ENCODE results near the gene SLC16A4. TPM values are rescaled to one million over a fixed set of nuclear protein-coding genes. Genes with fewer than 3 reads are reported as not detected.
"Not testable (repeated sequence)": the region's sequence is repeated elsewhere in the genome, so short reads cannot be mapped to it uniquely, and the experiment has no call there.

The SLC16A4 gene
- total RNA-seq = 2.6 TPM
- long read RNA-seq, partial matches to known transcripts = 0 of 4 reads
- long read RNA-seq, other reads (novel, unspliced or antisense) = 2 of 4 reads

DNA sequence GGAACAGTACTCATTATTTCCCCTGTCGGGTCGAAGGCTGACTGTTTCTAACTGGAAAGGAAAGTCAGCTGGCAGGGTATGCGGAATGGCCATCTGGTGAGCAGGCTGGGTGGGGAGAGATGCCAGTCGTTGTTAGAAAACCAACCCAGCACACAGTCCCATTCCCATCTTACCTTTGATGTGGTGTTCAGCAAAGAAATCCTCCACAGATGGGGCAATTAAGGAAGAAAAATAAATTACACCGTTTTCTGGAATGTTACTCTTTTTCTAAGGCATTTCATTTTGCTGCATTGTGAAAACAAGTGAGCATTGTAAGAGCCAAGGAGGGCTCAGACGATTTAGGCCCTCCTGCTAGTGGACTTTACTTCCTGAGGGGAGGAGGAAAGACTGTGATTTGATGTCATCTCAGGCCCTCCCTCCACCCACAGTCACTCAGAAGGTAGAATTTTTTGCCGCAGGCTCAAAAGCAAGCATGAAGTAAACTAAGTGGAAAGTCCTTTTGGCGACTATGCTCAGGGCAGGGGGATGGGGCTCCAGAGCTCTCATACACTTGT is at the start of gene SLC16A4:
TSS of gene SLC16A4 (minus strand) at position 335 of the 554 bp plus-strand sequence. CDS start 1,703 bp downstream, outside the sequence.
- ATAC-seq = peak; percentile 80
- intact Hi-C loops (cut with DNase I) = no loop called here
- DNase-seq (ENCODE audit: missing footprints) = no peak

DNA sequence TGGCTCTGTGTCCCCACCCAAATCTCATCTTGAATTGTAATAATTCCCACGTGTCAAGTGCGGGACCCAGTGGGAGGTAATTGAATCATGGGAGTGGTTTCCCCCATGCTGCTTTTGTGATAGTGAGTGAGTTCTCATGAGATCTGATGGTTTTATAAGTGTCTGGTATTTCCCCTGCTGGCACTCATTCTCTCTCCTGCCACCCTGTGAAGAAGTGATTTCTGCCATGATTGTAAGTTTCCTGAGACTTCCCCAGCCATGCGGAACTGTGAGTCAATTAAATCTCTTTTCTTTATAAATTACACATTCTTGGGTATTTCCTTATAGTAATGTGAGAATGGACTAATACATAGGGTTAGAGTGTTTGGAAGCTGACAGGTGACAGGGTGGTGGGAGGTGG is 49.0 kb upstream of the SLC16A4 start:
- intact Hi-C loops (cut with DNase I); DNase-seq (ENCODE audit: missing footprints); ATAC-seq: not testable (repeated sequence)

DNA sequence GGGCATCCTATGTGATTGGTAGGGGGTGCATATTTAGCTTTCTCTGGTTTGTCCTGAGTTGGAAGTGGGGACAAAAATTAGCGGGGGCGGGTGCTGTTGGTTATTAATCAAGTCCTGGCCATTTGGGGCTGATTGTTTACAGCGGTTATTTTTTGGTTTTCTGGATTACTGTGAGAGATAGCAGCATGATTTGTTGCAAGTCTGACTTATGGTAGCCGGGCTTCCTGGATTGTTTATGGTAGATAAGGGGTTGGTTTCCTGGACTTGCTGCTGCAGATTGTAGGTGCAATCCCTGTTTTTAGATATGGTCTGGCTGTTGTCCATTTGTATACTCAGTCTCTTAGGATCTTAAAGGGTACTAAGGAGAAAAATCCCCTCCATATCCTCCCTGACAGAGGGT is 48.1 kb upstream of the SLC16A4 start:
- intact Hi-C loops (cut with DNase I) = no loop called here
- DNase-seq (ENCODE audit: missing footprints) = no peak
- no peak for ATAC-seq

DNA sequence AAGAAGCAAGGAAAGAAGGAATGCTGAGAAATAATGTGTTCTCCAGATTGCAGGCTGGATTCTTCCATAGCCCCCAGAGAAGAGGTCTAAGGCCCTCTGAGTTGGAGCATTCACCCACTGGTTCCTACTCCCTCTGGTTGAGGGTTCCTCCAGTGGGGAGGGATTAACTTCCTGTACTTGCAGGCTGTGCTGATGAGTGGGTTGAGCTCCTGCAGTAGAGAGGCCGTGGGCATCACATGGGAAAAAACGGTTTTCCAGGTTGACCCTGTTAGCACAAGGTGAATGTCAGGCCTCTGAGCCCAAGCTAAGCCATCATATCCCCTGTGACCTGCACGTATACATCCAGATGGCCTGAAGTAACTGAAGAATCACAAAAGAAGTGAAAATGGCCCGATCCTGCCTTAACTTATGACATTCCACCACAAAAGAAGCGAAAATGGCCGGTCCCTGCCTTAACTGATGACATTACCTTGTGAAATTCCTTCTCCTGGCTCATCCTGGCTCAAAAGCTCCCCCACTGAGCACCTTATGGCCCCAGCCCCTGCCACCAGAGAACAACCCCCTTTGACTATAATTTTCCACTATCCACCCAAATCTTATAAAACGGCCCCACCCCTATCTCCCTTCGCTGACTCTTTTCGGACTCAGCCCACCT is 46.9 kb upstream of the SLC16A4 start:
- DNase-seq (ENCODE audit: missing footprints); intact Hi-C loops (cut with DNase I); ATAC-seq: not testable (repeated sequence)

DNA sequence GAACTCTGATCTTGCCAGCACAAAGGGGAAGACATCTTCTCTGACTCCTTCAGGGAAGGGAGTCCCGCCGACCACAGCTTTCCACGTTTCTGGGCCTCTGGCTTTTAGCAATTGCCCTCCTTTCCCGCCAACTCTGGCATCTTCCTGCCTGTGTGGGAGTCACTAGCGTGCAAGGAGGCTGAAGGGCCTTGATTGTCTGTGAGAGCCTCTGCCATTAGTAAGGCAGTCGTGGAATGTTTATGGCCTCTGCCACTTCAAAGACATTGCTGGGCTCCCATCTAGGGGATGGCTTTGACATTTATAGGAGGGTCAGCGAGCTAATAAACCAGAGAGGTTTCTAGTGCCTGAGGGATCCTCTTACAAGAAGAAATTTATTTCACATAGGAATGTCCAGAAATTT is 45.8 kb upstream of the SLC16A4 start:
- intact Hi-C loops (cut with DNase I) = no loop called here
- no peak for ATAC-seq
- no peak for DNase-seq (ENCODE audit: missing footprints)

DNA sequence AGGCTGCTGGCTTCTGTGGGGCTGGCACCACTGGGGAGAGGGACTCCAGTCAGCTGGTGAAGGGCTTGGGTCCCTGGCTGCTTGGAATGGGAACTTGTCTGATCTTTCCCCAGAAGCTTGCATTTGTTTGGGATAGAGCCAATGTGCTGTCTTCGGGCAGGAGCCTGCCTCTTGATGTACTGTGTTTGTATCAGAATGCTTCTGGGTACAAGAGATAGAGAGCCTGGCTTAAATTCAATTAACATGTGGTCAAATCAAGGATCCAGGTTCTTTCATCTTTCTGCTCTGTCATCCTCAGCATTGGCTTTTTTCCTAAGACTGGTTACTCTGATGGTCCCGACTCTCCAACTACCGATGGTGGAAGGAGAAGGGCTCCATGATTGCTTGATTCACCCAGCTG is 44.1 kb upstream of the SLC16A4 start:
- DNase-seq (ENCODE audit: missing footprints) = no peak
- ATAC-seq = peak; percentile 33
- intact Hi-C loops (cut with DNase I) = no loop called here

DNA sequence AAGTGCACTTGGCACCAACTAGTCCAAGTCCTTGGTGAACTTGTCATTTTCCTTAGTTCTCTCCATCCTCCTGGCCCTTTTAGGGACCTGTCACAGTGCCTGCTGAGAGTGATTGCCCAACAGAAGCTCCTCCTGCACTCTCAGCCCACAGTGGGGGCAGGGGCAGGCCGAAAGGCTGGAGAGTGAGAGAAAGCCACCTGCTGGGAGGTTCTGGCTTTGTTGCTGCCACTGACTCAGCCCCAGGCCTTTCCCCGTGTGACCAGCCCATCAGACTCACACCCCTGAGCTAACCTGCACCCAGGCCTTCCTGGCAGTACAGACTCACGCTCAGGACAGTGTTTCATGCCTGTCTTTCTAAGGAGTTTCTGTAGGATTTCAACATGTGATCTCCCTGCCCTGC is 43.0 kb upstream of the SLC16A4 start:
- DNase-seq (ENCODE audit: missing footprints) = peak; percentile 73
- intact Hi-C loops (cut with DNase I) = no loop called here
- ATAC-seq = peak; percentile 90

DNA sequence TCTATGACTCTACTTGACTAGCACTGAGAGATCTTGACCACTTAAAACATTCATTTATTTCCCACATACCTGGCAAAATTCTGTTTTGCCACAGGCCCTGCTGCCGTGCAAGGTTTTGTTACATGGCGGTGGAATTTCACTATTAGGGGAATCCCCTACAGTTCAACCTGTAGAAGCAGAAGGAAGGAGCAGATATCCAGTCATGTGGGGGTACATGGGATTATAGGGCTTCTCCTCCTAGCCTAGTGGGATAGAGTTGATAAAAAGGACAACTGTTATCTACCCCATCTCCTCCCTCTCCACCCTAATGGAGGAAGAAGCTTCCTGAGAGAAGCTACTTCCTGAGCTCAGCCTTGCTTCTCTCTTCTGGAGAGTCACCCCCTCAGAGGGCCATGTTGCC is 42.4 kb upstream of the SLC16A4 start:
- intact Hi-C loops (cut with DNase I) = no loop called here
- DNase-seq (ENCODE audit: missing footprints) (no peak), ATAC-seq (no peak)

DNA sequence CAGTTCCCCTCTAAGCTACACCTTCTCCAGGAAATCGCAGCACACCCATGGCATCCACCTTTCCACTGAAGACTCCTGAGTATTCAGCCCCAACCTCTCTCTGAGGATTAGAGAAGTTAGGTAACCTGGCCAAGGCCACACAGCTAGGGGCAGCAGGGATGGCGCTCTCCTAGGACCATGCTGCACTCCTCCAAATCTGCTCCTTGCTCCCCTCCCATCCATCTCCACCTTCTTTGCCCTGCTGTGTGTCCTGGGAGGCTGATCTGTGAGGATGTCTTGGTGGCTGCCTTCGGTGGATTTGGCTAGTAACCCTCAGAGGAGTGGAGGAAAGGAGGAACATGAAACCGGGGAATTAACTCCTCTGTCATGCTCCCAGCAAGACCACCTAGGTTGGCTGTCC is 40.1 kb upstream of the SLC16A4 start:
- intact Hi-C loops (cut with DNase I) = no loop called here
- ATAC-seq = no peak
- no peak for DNase-seq (ENCODE audit: missing footprints)

DNA sequence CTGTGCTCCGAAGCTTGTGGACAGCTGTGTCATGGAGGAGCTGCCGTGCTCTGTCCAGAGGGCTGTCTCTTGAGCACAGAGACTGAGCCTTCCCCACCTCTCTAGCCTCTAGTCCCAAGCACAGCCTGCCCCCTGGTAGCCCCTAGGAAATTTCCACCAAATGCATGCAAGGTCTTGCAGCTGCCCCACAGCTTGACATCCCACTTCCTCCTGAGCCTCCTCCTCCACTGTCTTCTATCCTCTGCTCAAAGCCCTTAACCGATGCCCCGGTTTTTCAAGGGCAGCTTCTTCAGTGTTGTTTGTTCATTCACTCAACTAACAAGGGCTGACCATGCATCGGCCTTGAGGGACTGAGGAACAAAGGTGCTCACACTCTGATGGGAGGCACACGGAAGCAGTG is 39.5 kb upstream of the SLC16A4 start:
- intact Hi-C loops (cut with DNase I) = no loop called here
- DNase-seq (ENCODE audit: missing footprints) (no peak), ATAC-seq (no peak)

DNA sequence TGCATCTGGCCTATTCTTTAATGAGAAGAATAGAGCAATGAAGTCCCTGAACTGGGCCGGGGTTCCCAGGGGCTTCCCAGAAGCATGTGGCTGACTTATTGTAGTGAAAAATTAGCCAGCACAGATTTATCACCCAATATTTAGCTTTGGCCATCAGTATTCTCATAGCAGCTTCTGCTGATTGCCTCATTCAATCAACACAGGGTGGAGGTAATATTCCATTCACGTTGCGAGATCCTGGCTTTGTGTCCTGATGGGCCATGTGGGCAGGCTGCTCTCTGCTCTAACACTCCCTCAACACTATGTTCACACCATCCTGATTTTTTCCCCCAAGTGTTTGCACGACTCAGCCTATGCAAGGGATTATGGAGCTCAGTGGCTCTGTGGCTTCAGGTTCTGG is 38.1 kb upstream of the SLC16A4 start:
- DNase-seq (ENCODE audit: missing footprints) (no peak), ATAC-seq (no peak)
- intact Hi-C loops (cut with DNase I) = no loop called here

DNA sequence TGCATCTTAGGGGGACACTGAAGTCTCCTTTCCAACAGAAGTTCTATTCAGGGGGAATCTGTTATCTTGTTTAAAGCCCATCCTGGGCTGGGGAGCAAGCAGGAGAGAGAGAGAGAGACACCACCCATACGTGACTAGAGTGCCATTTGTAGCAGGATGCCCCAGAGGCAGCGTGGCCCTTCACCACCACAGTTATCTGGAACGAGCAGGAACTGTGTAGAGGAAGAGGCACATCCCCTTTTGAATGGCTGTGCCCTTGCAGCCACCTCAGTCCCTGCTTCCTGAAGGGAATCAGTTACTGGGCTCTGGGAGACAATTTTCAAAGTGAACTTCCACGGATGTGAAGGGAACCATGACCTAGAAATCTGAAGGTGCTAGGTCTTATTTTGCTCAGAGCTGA is 36.0 kb upstream of the SLC16A4 start:
- DNase-seq (ENCODE audit: missing footprints) (no peak), ATAC-seq (no peak)
- intact Hi-C loops (cut with DNase I) = no loop called here

DNA sequence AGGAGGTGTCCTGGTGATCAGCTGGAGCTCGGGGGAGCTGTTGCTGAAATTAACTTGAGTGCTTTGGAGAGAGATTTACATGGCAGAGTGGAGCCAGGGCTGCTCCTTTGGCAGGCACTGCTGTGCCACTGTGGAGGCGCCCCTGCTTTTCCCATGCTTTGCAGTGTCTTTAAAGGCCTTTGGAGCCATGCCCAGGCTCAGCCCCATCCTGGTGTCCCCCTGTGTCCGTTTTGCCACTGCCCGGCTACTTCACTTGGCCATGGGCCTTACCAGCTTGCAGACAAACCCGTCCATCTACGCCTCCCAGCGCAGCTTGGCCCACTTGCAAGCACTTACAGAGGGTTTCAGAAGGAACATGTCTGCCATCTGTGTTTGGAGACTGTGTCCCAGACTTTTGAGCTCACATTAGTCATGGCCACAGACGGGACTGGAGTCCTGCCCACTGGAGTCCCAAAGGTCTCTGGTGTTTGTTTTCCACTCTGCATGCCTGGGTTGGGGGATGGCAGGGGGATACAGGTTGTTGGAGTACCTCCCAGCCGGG is 34.9 kb upstream of the SLC16A4 start:
- DNase-seq (ENCODE audit: missing footprints) (peak; percentile 80), ATAC-seq (peak; percentile 79)
- intact Hi-C loops (cut with DNase I) = no loop called here

DNA sequence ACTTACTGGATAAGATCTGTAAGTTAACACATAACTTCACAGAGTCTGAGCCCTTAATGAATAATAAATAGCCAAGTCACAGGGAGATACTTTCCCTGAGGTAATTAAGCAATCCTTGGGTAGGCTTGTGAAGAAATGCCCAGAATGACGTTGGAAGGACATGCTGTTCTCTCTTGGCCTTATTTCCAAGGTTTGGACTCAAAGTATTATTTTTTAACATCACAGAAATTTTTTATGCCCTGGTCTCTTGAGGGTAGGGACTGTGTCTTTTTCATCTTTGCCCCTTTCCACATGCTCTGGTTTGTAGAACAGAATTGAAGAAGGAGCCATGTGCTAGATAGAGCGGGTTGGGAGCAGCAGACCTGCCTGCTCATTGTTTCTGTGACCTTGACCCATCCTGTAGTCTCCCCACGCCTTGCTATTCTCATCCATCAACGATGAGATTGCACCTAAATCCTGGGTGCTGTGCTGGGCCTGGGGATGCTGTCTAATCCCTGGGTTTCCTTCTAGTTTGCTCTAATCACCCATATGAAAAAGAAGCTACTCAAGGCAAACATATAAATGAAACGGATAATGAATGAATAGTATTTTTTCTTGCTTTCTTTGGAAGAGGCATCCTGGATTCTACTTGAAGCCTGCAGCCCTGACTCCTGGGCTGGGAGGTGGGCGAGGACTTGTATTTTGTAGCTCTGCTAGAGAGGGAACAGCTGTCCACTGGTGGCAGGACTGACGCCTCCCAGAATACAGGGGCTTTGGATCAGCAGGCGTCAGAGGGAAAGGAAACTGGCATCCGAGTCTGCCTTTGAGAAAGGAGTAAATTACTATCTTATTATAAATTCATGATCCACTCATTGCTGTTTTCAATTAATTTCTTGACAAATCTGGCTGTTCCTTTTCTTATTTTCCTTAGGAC is 34.1 kb upstream of the SLC16A4 start:
- intact Hi-C loops (cut with DNase I) = no loop called here
- ATAC-seq = peak; percentile 65
- no peak for DNase-seq (ENCODE audit: missing footprints)

DNA sequence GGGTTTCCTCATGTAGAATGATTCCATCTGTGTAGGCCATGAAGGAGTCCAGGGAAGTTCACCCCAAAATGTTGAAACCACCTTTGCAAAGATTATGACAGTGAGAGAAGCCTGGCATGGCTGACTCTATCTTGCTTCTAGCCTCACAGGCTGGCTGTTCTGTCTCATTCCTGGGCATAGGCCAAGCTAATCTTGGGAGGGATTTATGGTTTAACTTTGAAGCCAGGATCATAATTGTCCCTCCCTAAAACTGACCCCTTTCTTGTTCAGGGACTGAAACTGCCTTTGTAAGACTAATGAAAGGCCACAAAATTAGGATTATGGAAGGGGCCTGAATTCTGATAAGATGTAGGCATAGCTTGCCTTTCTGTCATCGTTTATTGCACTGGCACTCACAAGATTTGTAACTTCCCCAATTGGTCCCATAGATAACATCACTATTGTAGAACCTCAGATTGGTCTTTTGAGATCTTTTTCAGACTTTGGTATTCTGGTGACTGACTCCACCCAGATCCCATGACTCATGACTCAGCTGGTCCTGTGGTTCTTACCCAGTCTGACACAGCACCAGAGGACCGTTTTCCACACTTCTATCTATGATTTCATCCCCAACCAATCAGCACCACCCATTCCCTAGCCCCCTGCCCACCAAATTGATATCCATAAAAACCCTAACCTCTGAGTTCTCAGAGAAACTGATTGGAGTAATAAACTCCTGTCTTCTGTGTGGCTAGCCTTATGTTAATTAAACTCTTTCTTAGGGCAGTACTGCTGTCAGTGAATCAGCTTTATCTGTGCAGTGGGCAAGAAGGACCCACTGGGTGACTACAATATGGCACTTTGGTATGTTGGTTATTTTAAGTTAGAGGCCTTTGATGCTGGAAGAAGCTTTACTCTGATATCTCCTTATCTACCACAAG is 30.3 kb upstream of the SLC16A4 start:
- DNase-seq (ENCODE audit: missing footprints) (no peak), ATAC-seq (no peak)
- intact Hi-C loops (cut with DNase I) = no loop called here

DNA sequence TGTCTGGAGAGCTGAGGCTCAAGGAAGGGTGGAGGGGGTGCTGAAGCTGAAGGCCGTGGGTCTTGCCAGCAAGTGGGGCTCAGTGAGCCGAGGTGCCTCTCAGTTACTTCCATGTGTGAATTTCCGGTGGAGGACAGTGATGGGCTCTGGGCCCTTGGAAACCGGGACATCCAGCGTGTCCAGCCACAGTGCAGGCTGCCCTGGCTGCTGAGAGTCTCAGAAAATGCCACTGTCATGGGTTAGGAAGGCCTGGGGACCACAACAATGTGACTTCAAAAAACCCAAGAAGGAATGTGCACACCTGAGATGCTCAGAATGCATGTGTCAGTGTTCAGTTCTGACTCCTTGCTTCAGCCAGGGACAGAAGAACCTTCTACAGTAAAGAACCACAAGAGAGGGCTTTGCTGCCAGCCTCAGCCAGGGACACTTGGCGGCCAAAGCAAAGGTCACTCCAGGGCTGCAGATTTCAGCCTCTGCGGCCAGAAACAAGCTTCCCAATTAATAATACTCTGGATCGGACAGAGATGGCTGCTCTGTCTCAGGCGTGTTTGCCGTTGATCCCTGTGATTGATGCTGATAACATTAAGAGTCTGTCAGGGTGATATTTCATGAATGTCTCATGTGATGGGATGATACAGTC is 29.3 kb upstream of the SLC16A4 start:
- no peak for DNase-seq (ENCODE audit: missing footprints)
- no peak for ATAC-seq
- intact Hi-C loops (cut with DNase I) = no loop called here

DNA sequence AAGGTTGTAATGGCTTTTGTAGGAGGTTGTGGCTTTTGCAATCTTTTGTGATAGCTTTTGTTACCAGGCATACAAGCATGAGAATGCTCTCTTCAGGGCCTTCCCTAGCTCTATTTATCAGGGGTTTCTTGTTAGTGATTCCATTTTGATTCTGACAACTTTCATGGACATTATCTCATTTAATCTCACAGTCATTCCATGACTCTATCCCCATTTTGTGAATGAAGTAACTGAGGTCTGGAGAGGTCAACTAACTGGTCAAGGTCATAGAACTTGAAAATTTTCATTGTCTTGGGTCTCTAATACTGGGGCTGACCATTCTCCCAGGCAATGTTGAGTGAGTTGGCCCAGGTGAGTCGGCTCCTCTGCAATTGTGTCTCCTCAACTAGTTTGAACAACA is 27.9 kb upstream of the SLC16A4 start:
- intact Hi-C loops (cut with DNase I) = no loop called here
- ATAC-seq (no peak), DNase-seq (ENCODE audit: missing footprints) (no peak)

DNA sequence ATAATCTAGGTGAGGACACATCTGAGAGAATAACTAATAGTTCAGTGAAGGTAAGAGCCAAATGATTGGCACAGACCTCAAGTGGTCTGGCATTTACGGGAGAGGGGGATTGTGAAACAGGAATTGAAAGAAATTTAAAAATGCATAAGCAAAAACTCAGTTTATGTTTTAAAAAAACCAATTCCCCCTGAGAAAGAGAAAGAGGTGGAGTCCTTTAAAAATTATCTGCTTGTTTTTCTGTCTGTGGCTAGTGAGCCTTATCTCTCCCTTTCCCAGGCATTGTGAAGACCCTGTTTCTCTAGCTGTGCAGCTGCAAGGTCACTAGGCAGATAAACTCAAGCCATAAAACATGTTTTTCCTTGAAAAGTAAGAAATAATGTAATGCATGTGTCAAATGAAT is 22.2 kb upstream of the SLC16A4 start:
- intact Hi-C loops (cut with DNase I) = loop anchor here (2.0 kb wide), 1 partner anchor 82 kb away; no protein-coding TSS in a partner anchor
- ATAC-seq; DNase-seq (ENCODE audit: missing footprints): not testable (repeated sequence)

All from Right ventricle myocardium inferior (tissue), 1 donor.